H1 (cell line): ENCODE data around the gene OR2T11. TPM values are rescaled to one million over a fixed set of nuclear protein-coding genes. Genes with fewer than 3 reads are reported as not detected.
"Not testable (repeated sequence)": the region's sequence is repeated elsewhere in the genome, so short reads cannot be mapped to it uniquely, and the experiment has no call there.

ENCODE experiments used
- CTCF ChIA-PET: fragments of 300-600 bp; sonication (Branson Sonifier 250); formaldehyde crosslinking; loops from one replicate; lab custom pipeline; 2021; ENCODE audit not compliant: partially characterized antibody; lab: Charles Lee
- POLR2A ChIA-PET: fragments of 300-600 bp; sonication (Branson Sonifier 250); formaldehyde crosslinking; loops from one replicate; lab custom pipeline; 2021; ENCODE audit warnings: inconsistent platforms; ENCODE audit not compliant: partially characterized antibody; lab: Charles Lee
- DNase-seq, 2 experiments: peaks; one replicate each; pipeline versions ENCODE4 v3.0.0 to v3.0.0-alpha.2; 2010 to 2022; ENCODE audit warnings: low spot score in 2 of 2, low read depth in 1 of 2, mixed read lengths in 1 of 2
- FAIRE-seq: peaks from 2 replicates; lab custom pipeline; 2011; peaks lifted over from hg19 to GRCh38; lab: Jason Lieb, UNC
- H2AFZ ChIP-seq: 2 replicates; pipeline ENCODE4 v1.8.1; 2012; ENCODE audit warnings: low read length, inconsistent platforms
- H2AK5ac ChIP-seq: 2 replicates; pipeline ENCODE4 v1.6.1; 2013; ENCODE audit warnings: low read depth, low read length
- H2BK120ac ChIP-seq: replicated peaks from 2 replicates; pipeline ENCODE3; 2013; ENCODE audit warnings: low read depth, low read length, inconsistent platforms
- H2BK12ac ChIP-seq: 2 replicates; pipeline ENCODE4 v1.6.1; 2013; ENCODE audit warnings: low read depth, low read length
- H2BK15ac ChIP-seq: 2 replicates; pipeline ENCODE4 v1.6.1; 2013; ENCODE audit warnings: low read length
- H2BK20ac ChIP-seq: 2 replicates; pipeline ENCODE4 v1.6.1; 2013; ENCODE audit warnings: low read length
- H2BK5ac ChIP-seq: 2 replicates; pipeline ENCODE4 v1.6.1; 2013; ENCODE audit warnings: low read depth, low read length
- H3K14ac ChIP-seq: 2 replicates; pipeline ENCODE4 v1.6.1; 2013; ENCODE audit warnings: inconsistent platforms; ENCODE audit not compliant: insufficient read length
- H3K18ac ChIP-seq: 2 replicates; pipeline ENCODE4 v1.6.1; 2013; ENCODE audit warnings: low read length; ENCODE audit errors: extremely low read depth
- H3K23ac ChIP-seq: 2 replicates; pipeline ENCODE4 v1.6.1; 2013; ENCODE audit warnings: inconsistent platforms; ENCODE audit not compliant: insufficient read length
- H3K23me2 ChIP-seq: 2 replicates; pipeline ENCODE4 v1.6.1; 2013; ENCODE audit warnings: low read depth, low read length
- H3K27ac ChIP-seq: 2 replicates; pipeline ENCODE4 v1.6.1; 2011; ENCODE audit warnings: low read depth, low read length, inconsistent platforms
- H3K27me3 ChIP-seq, 4 experiments: replicated peaks in 1 of 4; 1 replicate in 1 of 4; 2 replicates in 3 of 4; pipeline versions ENCODE4 v1.6.1 to v1.8.1; 2011 to 2013; ENCODE audit warnings: low read length in 3 of 4, mild to moderate bottlenecking in 3 of 4, inconsistent platforms in 2 of 4, mixed read lengths in 2 of 4, moderate library complexity in 1 of 4; ENCODE audit not compliant: control insufficient read depth in 3 of 4, insufficient read depth in 3 of 4; ENCODE audit errors: extremely low read depth in 1 of 4
- H3K36me3 ChIP-seq, 4 experiments: 2 replicates each; pipeline versions ENCODE4 v1.6.1 to v1.8.1; 2011 to 2013; ENCODE audit warnings: mild to moderate bottlenecking in 4 of 4, low read length in 3 of 4, moderate library complexity in 2 of 4, control low read depth in 1 of 4, inconsistent platforms in 1 of 4; ENCODE audit not compliant: insufficient read depth in 4 of 4, control insufficient read depth in 2 of 4
- H3K4ac ChIP-seq: replicated peaks from 2 replicates; pipeline ENCODE3; 2013; ENCODE audit warnings: low read length, low read depth, mixed read lengths, inconsistent platforms; ENCODE audit not compliant: insufficient read length
- H3K4me1 ChIP-seq, 4 experiments: replicated peaks in 1 of 4; 1 replicate in 1 of 4; 2 replicates in 3 of 4; pipeline versions ENCODE4 v1.6.1 to v1.8.1; 2011 to 2013; ENCODE audit warnings: low read length in 3 of 4, inconsistent platforms in 2 of 4, mixed read lengths in 1 of 4; ENCODE audit not compliant: insufficient read depth in 4 of 4, control insufficient read depth in 3 of 4
- H3K4me2 ChIP-seq, 2 experiments: 2 replicates each; pipeline versions ENCODE4 v1.6.1 to v1.8.1; 2011 to 2013; ENCODE audit warnings: low read depth in 2 of 2, low read length in 2 of 2, control low read depth in 1 of 2, inconsistent platforms in 1 of 2, mild to moderate bottlenecking in 1 of 2; ENCODE audit not compliant: insufficient read depth in 1 of 2
- H3K4me3 ChIP-seq, 4 experiments: fragments of 200-600, 300-600 bp in 1 of 4; sonication (generic), shearing (Covaris generic), sonication (Bioruptor Twin) in 1 of 4; 2 replicates each; pipeline versions ENCODE4 v1.5.1 to v1.8.1; 2011 to 2016; ENCODE audit warnings: low read length in 4 of 4, low read depth in 3 of 4, control low read depth in 2 of 4, inconsistent platforms in 2 of 4, mild to moderate bottlenecking in 2 of 4, mixed read lengths in 1 of 4, moderate library complexity in 1 of 4; ENCODE audit not compliant: insufficient read depth in 2 of 4; ENCODE audit errors: extremely low read depth in 1 of 4
- H3K56ac ChIP-seq: replicated peaks from 2 replicates; pipeline ENCODE3; 2013; ENCODE audit warnings: low read depth, mild to moderate bottlenecking, mixed read lengths, low read length, inconsistent platforms; ENCODE audit not compliant: insufficient read length
- H3K79me1 ChIP-seq: 2 replicates; pipeline ENCODE4 v1.6.1; 2013; ENCODE audit warnings: low read depth, low read length, control low read depth
- H3K79me2 ChIP-seq, 2 experiments: 2 replicates each; pipeline versions ENCODE4 v1.6.1 to v1.8.1; 2012 to 2013; ENCODE audit warnings: low read length in 2 of 2, mild to moderate bottlenecking in 2 of 2, inconsistent platforms in 1 of 2; ENCODE audit not compliant: insufficient read depth in 2 of 2, control insufficient read depth in 1 of 2
- H3K9ac ChIP-seq, 4 experiments: replicated peaks in 1 of 4; 1 replicate in 1 of 4; 2 replicates in 3 of 4; pipeline versions ENCODE4 v1.6.1 to v1.8.1; 2011 to 2013; ENCODE audit warnings: low read depth in 3 of 4, low read length in 3 of 4, control low read depth in 2 of 4, mild to moderate bottlenecking in 2 of 4, moderate library complexity in 2 of 4, inconsistent platforms in 1 of 4; ENCODE audit errors: extremely low read depth in 1 of 4
- H3K9me3 ChIP-seq, 2 experiments: 2 replicates each; pipeline versions ENCODE4 v1.6.1 to v1.8.1; 2012 to 2013; ENCODE audit warnings: mild to moderate bottlenecking in 2 of 2, moderate library complexity in 2 of 2, control low read depth in 1 of 2, inconsistent platforms in 1 of 2, low read depth in 1 of 2, low read length in 1 of 2, mixed read lengths in 1 of 2; ENCODE audit not compliant: insufficient read depth in 2 of 2
- H4K20me1 ChIP-seq, 2 experiments: replicated peaks in 1 of 2; 2 replicates each; pipeline versions ENCODE3 to v1.8.1; 2011 to 2013; ENCODE audit warnings: inconsistent platforms in 2 of 2, low read length in 2 of 2, mild to moderate bottlenecking in 1 of 2; ENCODE audit not compliant: insufficient read depth in 2 of 2, control insufficient read depth in 1 of 2
- H4K5ac ChIP-seq: 2 replicates; pipeline ENCODE4 v1.6.1; 2013; ENCODE audit warnings: low read length, low read depth, mixed read lengths, inconsistent platforms; ENCODE audit not compliant: insufficient read length
- H4K8ac ChIP-seq: 2 replicates; pipeline ENCODE4 v1.8.0; 2013; ENCODE audit warnings: mild to moderate bottlenecking, moderate library complexity, low read length, inconsistent platforms; ENCODE audit not compliant: insufficient read depth; ENCODE audit errors: extremely low read depth
- H4K91ac ChIP-seq: replicated peaks from 2 replicates; pipeline ENCODE3; 2013; ENCODE audit warnings: low read length, mixed read lengths, inconsistent platforms; ENCODE audit not compliant: insufficient read length
- WGBS, 2 experiments: shearing (Covaris generic) in 1 of 2; methylation state at CpG; one replicate each; pipeline versions ENCODE4 v1.1.6 to v1.1.7; 2013 to 2015; ENCODE audit warnings: low lambda C conversion rate in 2 of 2, mixed read lengths in 2 of 2, inconsistent platforms in 1 of 2, low coverage in 1 of 2, missing lambda C conversion rate in 1 of 2; ENCODE audit not compliant: insufficient replicate concordance in 2 of 2, insufficient coverage in 1 of 2, insufficient read length in 1 of 2; ENCODE audit errors: extremely low coverage in 1 of 2, missing lambda C conversion rate in 1 of 2; 5-methylcytosine and 5-hydroxymethylcytosine counted together
- polyA plus RNA-seq, 7 experiments: library from polyadenylated mRNA; depleted of rRNA in 3 of 7; stranded (reverse) in 5 of 7; unstranded in 2 of 7; fragments of >200 nt in 5 of 7; fragments of 200-250 nt in 2 of 7; gene quantifications; 1 replicate in 5 of 7; 2 replicates in 1 of 7; 4 replicates in 1 of 7; pipeline versions ENCODE4 v1.2.1 to v1.2.3, GENCODE V29; 2011 to 2013; ENCODE audit warnings: missing spikeins in 2 of 7, mixed read lengths in 2 of 7
- total RNA-seq: library from RNA; stranded (reverse); fragmentation: NEBNext Ultra II Directional; extraction: Animal tissue kit (Norgen Biotek cat#: 25700); gene quantifications from 2 replicates; pipeline ENCODE4 v1.2.1, GENCODE V29; 2021

Gene OR2T11
- total and polyA plus RNA-seq, 2 of the 8 experiments (the other 6 are each of a cell fraction or from before 2014, with no cell fraction given), result not detected

GRCh38 chr1:248656797-248657196 is 21.9 kb upstream of the OR2T11 start:
- not testable (repeated sequence) for H3K23ac ChIP-seq, H3K79me2 ChIP-seq
- WGBS, 2 experiments, result 73% methylated on average over 2 of the region's 6 CpGs; no CpG with 5 or more reads in 1 of the 2 experiments

GRCh38 chr1:248655354-248655753 is 20.5 kb upstream of the OR2T11 start, which contains the start of gene OR2T27:
OR2T27 (minus strand) TSS chr1:248655528; CDS start chr1:248650884, 4,644 bp downstream.
- H3K23me2 ChIP-seq, H3K36me3 ChIP-seq, H2BK15ac ChIP-seq, FAIRE-seq, H4K91ac ChIP-seq, H3K9me3 ChIP-seq, H3K18ac ChIP-seq, H3K79me2 ChIP-seq, DNase-seq, H2BK12ac ChIP-seq, H3K79me1 ChIP-seq, H2AFZ ChIP-seq, H3K4me1 ChIP-seq, H3K27me3 ChIP-seq, H2BK120ac ChIP-seq, H2AK5ac ChIP-seq, H3K14ac ChIP-seq, H3K4ac ChIP-seq, H2BK5ac ChIP-seq, POLR2A ChIA-PET, H4K8ac ChIP-seq, H3K4me3 ChIP-seq, H3K4me2 ChIP-seq, H2BK20ac ChIP-seq, H3K23ac ChIP-seq, H3K9ac ChIP-seq, H4K5ac ChIP-seq, H4K20me1 ChIP-seq, CTCF ChIA-PET, H3K27ac ChIP-seq, H3K56ac ChIP-seq: not testable (repeated sequence)
- 60% methylated on average over 1 of the region's 3 CpGs; no CpG with 5 or more reads in 1 of the 2 experiments for WGBS, 2 experiments

More at GRCh38 chr1:248656797-248657196, 21.9 kb upstream of the OR2T11 start:
- H2BK15ac ChIP-seq, H3K14ac ChIP-seq, H3K4me1 ChIP-seq, H2BK120ac ChIP-seq, H3K27ac ChIP-seq, H3K9ac ChIP-seq, H2AK5ac ChIP-seq, POLR2A ChIA-PET, H2BK12ac ChIP-seq, H2AFZ ChIP-seq, H3K56ac ChIP-seq, CTCF ChIA-PET, H3K4me2 ChIP-seq, H3K79me1 ChIP-seq, H3K36me3 ChIP-seq, H3K18ac ChIP-seq, H4K5ac ChIP-seq, FAIRE-seq, H2BK20ac ChIP-seq, H3K23me2 ChIP-seq, H3K27me3 ChIP-seq, H4K91ac ChIP-seq, DNase-seq, H4K20me1 ChIP-seq, H3K4me3 ChIP-seq, H4K8ac ChIP-seq, H3K4ac ChIP-seq, H2BK5ac ChIP-seq: not testable (repeated sequence)
- H3K9me3 ChIP-seq, result peaks cover 3 to 12% of the 10 kb centered on the region in 2 experiments; a peak in 3 of 4 replicates
